Breast epithelium (tissue), 4 donors: ENCODE data around the gene GNPTAB. TPM values are rescaled to one million over a fixed set of nuclear protein-coding genes. Genes with fewer than 3 reads are reported as not detected.

Experiments used
- DNase-seq, 2 donors: peaks; one replicate each; pipeline ENCODE4 v3.0.0-alpha.2; 2019; ENCODE audit warnings: low spot score in 2 of 2
- H3K27ac ChIP-seq, 2 donors: fragments of 200-600 bp; sonication (generic) in 1 of 2; one replicate each; pipeline ENCODE4 v1.5.1; 2016 to 2019; ENCODE audit warnings: mild to moderate bottlenecking in 1 of 2
- H3K27me3 ChIP-seq, 2 donors: fragments of 200-600 bp; sonication (generic) in 1 of 2; one replicate each; pipeline versions ENCODE4 v1.5.1 to v1.6.0; 2017 to 2019; ENCODE audit warnings: control low read depth in 1 of 2, mild to moderate bottlenecking in 1 of 2
- H3K36me3 ChIP-seq: fragments of 200-600 bp; one replicate; pipeline ENCODE4 v1.5.1; 2019
- H3K4me1 ChIP-seq, 2 donors: fragments of 200-600 bp; sonication (generic); one replicate each; pipeline ENCODE4 v1.5.1; 2016 to 2019; ENCODE audit warnings: control low read depth in 1 of 2
- H3K4me3 ChIP-seq, 3 donors: fragments of 200-600 bp; sonication (generic); 1 replicate in 2 of 3; 2 replicates in 1 of 3; pipeline ENCODE4 v1.5.1; 2016 to 2019; ENCODE audit warnings: mild to moderate bottlenecking in 3 of 3, moderate library complexity in 2 of 3
- H3K9me3 ChIP-seq, 2 donors: fragments of 200-600 bp; sonication (generic) in 1 of 2; one replicate each; pipeline ENCODE4 v1.5.1; 2016 to 2019; ENCODE audit warnings: control low read depth in 1 of 2
- POLR2A ChIP-seq: fragments of 450-650 bp; IDR thresholded peaks from one replicate; pipeline ENCODE4 v1.6.1; 2016; ENCODE audit warnings: antibody characterized with exemption, mild to moderate bottlenecking, moderate library complexity
- POLR2AphosphoS5 ChIP-seq, 3 donors: sonication (generic); formaldehyde crosslinking; IDR thresholded peaks; one replicate each; pipeline ENCODE4 v1.6.1; 2017; ENCODE audit warnings: antibody characterized with exemption in 3 of 3
- intact Hi-C: fragments of 100-400 bp; cut with DNase I; formaldehyde crosslinking; loops from one replicate; pipeline ENCODE4 v1.15.1; 2023; ENCODE audit warnings: low total_unique reads
- total RNA-seq, 3 donors: library from RNA; depleted of rRNA; stranded (reverse); fragments of >200 nt; gene quantifications; one replicate each; pipeline ENCODE4 v1.1.0, GENCODE V29; 2016
- TF ChIP-seq, protein P1 (sequence below), 3 donors: fragments of 450-650 bp; IDR thresholded peaks; one replicate each; pipeline ENCODE4 v1.5.1; 2016 to 2017; ENCODE audit warnings: antibody characterized with exemption in 3 of 3, mild to moderate bottlenecking in 3 of 3, moderate library complexity in 3 of 3

The GNPTAB gene
- total RNA-seq, 3 donors from 2014 or later, result 37.4 to 59.0 (median 39.7) TPM

DNA sequence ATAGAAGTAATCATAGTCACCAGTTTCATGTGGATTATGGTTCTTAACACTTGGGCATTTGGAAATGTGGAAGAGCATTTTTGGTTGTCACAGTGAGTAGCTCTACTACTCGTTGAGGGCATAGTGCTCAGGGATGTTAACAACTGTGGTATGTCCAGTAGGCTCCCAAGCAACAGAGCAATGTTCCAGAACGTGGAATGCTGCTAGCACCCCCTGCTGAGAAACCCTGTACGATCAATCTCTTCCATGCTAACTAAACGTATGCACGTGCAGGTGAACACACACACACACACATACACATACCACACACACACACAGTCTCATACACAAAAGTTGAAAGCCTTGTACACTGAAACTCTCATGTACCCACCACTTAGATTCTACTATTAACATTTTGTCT, 16.6 kb upstream of the GNPTAB start:
- Histone ChIP-seq H3K4me1 (no peaks in the 10 kb centered on the region), H3K9me3 (no peaks in the 10 kb centered on the region), H3K36me3 (no peaks in the 10 kb centered on the region), H3K27me3 (no peaks in the 10 kb centered on the region), H3K27ac (no peak overlapping the region), H3K4me3 (no peak overlapping the region)
- DNase-seq, result no peak
- TF ChIP-seq, protein P1, sequence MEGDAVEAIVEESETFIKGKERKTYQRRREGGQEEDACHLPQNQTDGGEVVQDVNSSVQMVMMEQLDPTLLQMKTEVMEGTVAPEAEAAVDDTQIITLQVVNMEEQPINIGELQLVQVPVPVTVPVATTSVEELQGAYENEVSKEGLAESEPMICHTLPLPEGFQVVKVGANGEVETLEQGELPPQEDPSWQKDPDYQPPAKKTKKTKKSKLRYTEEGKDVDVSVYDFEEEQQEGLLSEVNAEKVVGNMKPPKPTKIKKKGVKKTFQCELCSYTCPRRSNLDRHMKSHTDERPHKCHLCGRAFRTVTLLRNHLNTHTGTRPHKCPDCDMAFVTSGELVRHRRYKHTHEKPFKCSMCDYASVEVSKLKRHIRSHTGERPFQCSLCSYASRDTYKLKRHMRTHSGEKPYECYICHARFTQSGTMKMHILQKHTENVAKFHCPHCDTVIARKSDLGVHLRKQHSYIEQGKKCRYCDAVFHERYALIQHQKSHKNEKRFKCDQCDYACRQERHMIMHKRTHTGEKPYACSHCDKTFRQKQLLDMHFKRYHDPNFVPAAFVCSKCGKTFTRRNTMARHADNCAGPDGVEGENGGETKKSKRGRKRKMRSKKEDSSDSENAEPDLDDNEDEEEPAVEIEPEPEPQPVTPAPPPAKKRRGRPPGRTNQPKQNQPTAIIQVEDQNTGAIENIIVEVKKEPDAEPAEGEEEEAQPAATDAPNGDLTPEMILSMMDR (IDR thresholded peaks at IDR 0.05), result no peak
- TF ChIP-seq POLR2AphosphoS5 (IDR thresholded peaks at IDR 0.05) (no peak), POLR2A (no peak)
- intact Hi-C loops, result no loop called here

DNA sequence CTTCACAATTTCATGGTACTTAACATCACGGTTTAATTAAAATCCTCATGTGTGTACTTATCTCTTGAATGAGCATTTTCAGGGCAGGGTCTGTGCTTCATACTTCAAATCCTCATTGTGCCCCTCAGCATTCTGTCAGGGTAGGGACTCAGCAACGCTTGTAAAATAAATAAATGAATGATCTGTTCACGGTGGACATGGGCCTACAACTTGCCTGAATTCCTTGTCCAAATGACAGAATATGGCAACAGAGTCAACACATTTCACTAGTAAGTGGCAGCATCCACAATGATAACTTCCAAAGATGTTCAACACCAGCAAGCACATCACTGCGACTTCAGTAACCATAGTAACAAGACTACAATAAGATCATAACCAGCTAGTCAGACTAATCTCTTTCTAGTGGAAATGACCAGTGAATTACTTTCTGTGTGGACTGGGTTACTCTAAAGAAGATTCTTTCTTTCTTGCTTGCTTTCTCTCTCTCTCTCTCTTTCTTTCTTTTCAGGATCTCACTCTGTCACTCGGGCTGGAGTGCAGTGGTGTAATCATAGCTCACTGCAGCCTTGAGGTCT, 14.5 kb upstream of the GNPTAB start:
- H3K27ac ChIP-seq, result no peak overlapping the region
- no peak overlapping the region for H3K4me3 ChIP-seq
- no peaks in the 10 kb centered on the region for H3K4me1 ChIP-seq
- no peaks in the 10 kb centered on the region for H3K27me3 ChIP-seq
- intact Hi-C loops, result no loop called here
- DNase-seq, result no peak
- H3K36me3 ChIP-seq, result no peaks in the 10 kb centered on the region
- H3K9me3 ChIP-seq, result no peaks in the 10 kb centered on the region
- no peak for TF ChIP-seq POLR2AphosphoS5 (IDR thresholded peaks at IDR 0.05)
- TF ChIP-seq, protein P1 (IDR thresholded peaks at IDR 0.05), result no peak
- no peak for TF ChIP-seq POLR2A

DNA sequence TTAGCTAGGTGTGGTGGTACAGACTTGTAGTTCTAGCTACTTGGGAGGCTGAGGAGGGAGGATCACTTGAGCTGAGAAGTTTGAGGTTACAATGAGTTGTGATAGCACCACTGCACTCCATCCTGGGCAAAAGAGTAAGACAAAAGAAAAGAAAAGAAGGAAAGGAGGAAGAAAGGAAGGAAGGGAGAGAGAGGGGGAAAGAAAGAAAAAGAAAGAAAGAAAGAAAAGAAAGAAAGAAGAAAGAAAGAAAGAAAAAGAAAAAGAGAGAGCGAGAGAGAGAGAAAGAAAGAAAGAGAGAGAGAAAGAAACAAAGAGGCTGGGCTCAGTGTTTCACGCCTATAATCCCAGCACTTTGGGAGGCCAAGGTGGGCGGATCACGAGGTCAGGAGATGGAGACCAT, 10.3 kb upstream of the GNPTAB start:
- no peak overlapping the region for H3K27ac ChIP-seq

DNA sequence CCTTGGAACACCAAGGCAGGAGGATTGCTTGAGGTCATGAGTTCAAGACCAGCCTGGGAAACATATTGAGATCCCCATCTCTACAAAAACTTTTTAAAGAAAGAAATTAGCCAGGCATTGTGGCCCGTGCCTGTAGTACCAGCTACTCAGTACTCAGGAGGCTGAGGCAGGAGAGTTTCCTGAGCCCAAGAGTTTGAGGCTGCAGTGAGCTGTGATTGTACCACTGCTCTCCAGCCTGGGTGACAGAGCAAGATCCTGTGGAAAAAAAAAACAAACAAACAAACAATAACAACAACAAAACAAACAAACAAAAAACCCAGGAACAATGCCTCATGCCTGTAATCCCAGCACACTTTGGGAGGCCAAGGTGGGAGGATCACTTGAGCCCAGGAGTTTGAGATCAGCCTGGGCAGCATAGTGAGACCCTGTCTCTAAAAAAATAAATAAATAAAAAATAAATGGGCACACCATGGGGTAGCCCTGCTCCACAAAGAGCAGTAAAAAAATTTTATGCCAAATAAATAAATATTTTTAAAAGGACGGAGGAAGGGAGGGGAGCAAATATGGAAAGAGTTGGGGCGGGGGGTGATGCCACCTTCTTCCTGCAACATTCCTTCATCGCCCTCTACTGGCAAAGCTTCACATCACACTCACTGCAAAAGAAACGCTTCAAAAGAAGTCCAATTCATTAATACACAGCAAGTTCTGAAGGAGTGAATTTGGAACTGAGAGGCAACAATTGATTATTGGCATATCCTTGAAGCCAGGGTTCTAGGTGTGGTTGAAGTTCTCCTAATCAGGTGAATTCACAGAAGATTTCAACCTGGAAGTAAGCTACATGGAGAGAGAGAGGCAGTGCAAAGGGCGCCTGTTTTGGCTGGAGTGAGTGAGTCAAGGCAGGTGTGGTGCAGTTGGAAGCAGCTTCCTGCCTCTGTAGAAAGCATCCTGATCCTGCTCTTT, 8.8 kb upstream of the GNPTAB start:
- DNase-seq, result peak; percentile 48 to 59
- no peaks in the 10 kb centered on the region for H3K36me3 ChIP-seq
- no peaks in the 10 kb centered on the region for H3K27me3 ChIP-seq
- no peak for TF ChIP-seq POLR2A
- TF ChIP-seq, protein P1 (IDR thresholded peaks at IDR 0.05), result peak; percentile 43 to 72 (median 59)
- H3K27ac ChIP-seq, result no peak overlapping the region
- no peaks in the 10 kb centered on the region for H3K4me1 ChIP-seq
- intact Hi-C loops, result loop anchor here (10.0 kb wide), 1 partner anchor 1905 kb away; no protein-coding TSS in a partner anchor
- H3K4me3 ChIP-seq, result no peak overlapping the region
- no peaks in the 10 kb centered on the region for H3K9me3 ChIP-seq

More for the DNA sequence above, 10.3 kb upstream of the GNPTAB start:
- intact Hi-C loops, result no loop called here
- no peak for DNase-seq
- no peaks in the 10 kb centered on the region for H3K36me3 ChIP-seq
- no peak overlapping the region for H3K4me3 ChIP-seq
- no peaks in the 10 kb centered on the region for H3K4me1 ChIP-seq
- H3K9me3 ChIP-seq, result no peaks in the 10 kb centered on the region
- TF ChIP-seq POLR2AphosphoS5 (IDR thresholded peaks at IDR 0.05) (no peak), POLR2A (no peak)
- TF ChIP-seq, protein P1 (IDR thresholded peaks at IDR 0.05), result no peak
- H3K27me3 ChIP-seq, result no peaks in the 10 kb centered on the region
